ENCODE results near the gene ZFP57. TPM values are rescaled to one million over a fixed set of nuclear protein-coding genes. Genes with fewer than 3 reads are reported as not detected.
"Not testable (repeated sequence)": the region's sequence is repeated elsewhere in the genome, so short reads cannot be mapped to it uniquely, and the experiment has no call there.

The ZFP57 gene
- total and polyA plus RNA-seq, 9 donors = 0.08 to 1.1 TPM; not detected in 7

DNA sequence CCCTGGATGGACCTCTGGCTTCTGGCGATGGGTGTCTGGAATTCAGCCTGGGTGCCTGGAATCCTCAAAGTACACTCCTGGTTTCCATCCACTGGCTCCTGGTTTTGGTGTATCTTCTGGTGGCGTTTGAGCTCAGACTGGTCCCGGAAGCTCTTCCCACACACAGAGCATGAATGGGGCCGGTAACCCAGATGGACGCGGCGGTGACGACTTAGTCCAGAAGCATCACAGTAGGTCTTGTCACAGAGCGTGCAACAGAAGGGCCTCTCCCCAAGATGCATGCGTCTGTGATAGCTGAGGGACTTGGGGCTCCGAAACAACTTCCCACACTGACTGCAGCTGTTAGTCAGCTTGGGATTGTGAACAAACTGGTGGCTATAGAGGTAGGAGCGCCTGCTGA is 7.8 kb downstream of the ZFP57 start:
- Histone ChIP-seq H3K27me3 (ENCODE audit: control insufficient read depth, insufficient read depth, low read length) (peaks cover 4% of the 10 kb centered on the region), H3K4me1 (ENCODE audit: control insufficient read depth, insufficient read depth, low read length) (no peaks in the 10 kb centered on the region), H3K4me3 (ENCODE audit: low read length) (no peak overlapping the region), H3K9me3 (replicated peaks; ENCODE audit: control insufficient read depth, low read depth, low read length) (no peaks in the 10 kb centered on the region), H3K27ac (ENCODE audit: low read length) (no peak overlapping the region), H3K36me3 (ENCODE audit: control insufficient read depth, insufficient read depth, low read length) (no peaks in the 10 kb centered on the region)
- DNase-seq = no peak
- 97% methylated on average over 9 of the region's 12 CpGs for WGBS (ENCODE audit: insufficient coverage)

DNA sequence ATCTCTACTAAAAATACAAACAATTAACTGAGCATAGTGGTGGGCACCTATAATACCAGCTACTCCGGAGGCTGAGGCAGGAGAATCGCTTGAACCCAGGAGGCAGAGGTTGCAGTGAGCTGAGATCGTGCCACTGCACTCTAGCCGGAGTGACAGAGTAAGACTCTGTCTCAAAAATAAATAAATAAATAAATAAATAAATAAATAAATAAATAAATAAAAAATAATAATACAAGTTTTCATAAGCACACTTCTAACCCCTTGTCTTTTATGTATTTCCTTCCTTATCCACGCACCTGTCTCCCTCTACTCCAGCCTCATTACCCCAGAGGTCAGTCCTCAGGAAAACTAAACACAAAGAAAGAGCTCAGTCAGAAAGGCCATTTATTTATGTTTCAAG is 8.8 kb downstream of the ZFP57 start:
- H3K4me3 ChIP-seq (ENCODE audit: low read length); H3K36me3 ChIP-seq (ENCODE audit: control insufficient read depth, insufficient read depth, low read length); H3K4me1 ChIP-seq (ENCODE audit: control insufficient read depth, insufficient read depth, low read length); H3K27ac ChIP-seq (ENCODE audit: low read length); DNase-seq; H3K9me3 ChIP-seq (replicated peaks; ENCODE audit: control insufficient read depth, low read depth, low read length); H3K27me3 ChIP-seq (ENCODE audit: control insufficient read depth, insufficient read depth, low read length): not testable (repeated sequence)
- WGBS (ENCODE audit: insufficient coverage) = 88% methylated on average over 1 of the region's 5 CpGs

DNA sequence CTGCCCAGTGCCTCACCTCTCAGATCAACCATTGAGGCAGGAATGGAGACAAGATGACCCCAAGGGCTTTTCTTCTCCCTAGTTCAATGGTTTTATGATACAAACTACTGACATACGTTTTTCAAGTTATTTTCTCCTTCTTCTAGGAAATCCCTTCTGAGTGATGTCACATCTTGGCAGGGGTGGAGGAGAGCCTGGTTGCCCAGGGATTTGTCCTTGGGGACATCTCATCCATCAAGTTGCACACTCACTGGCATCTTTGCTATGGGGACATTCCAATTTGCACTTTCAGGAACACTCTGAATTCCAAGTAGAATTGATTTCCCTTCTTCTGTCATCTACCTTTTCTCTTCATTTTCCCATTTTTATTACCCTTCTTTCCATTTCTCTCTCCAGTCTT is 9.9 kb downstream of the ZFP57 start:
- no peak overlapping the region for H3K4me3 ChIP-seq (ENCODE audit: low read length)
- WGBS (ENCODE audit: insufficient coverage) = no CpG with 5 or more reads among the region's 1 CpG
- no peaks in the 10 kb centered on the region for H3K9me3 ChIP-seq (replicated peaks; ENCODE audit: control insufficient read depth, low read depth, low read length)
- H3K27ac ChIP-seq (ENCODE audit: low read length) = no peak overlapping the region
- H3K27me3 ChIP-seq (ENCODE audit: control insufficient read depth, insufficient read depth, low read length) = peaks cover 9% of the 10 kb centered on the region
- no peaks in the 10 kb centered on the region for H3K4me1 ChIP-seq (ENCODE audit: control insufficient read depth, insufficient read depth, low read length)
- DNase-seq = no peak
- H3K36me3 ChIP-seq (ENCODE audit: control insufficient read depth, insufficient read depth, low read length) = no peaks in the 10 kb centered on the region

- DNase-seq = no peak
- H3K27me3 ChIP-seq (ENCODE audit: control insufficient read depth, insufficient read depth, low read length) = peaks cover 18% of the 10 kb centered on the region
- no peaks in the 10 kb centered on the region for H3K9me3 ChIP-seq (replicated peaks; ENCODE audit: control insufficient read depth, low read depth, low read length)
- no peaks in the 10 kb centered on the region for H3K36me3 ChIP-seq (ENCODE audit: control insufficient read depth, insufficient read depth, low read length)
- WGBS (ENCODE audit: insufficient coverage) = no CpG with 5 or more reads among the region's 5 CpGs
- H3K27ac ChIP-seq (ENCODE audit: low read length) = no peak overlapping the region
- no peak overlapping the region for H3K4me3 ChIP-seq (ENCODE audit: low read length)
- H3K4me1 ChIP-seq (ENCODE audit: control insufficient read depth, insufficient read depth, low read length) = no peaks in the 10 kb centered on the region
Observed at GRCh38 chr6:29667158-29667557, 13.8 kb downstream of the ZFP57 start.

GRCh38 chr6:29666826-29667130 is 14.2 kb downstream of the ZFP57 start:
- no peaks in the 10 kb centered on the region for H3K36me3 ChIP-seq (ENCODE audit: control insufficient read depth, insufficient read depth, low read length)
- H3K9me3 ChIP-seq (replicated peaks; ENCODE audit: control insufficient read depth, low read depth, low read length) = no peaks in the 10 kb centered on the region
- no peak for DNase-seq
- H3K4me3 ChIP-seq (ENCODE audit: low read length) = no peak overlapping the region
- no peak overlapping the region for H3K27ac ChIP-seq (ENCODE audit: low read length)
- no peaks in the 10 kb centered on the region for H3K4me1 ChIP-seq (ENCODE audit: control insufficient read depth, insufficient read depth, low read length)
- no CpG with 5 or more reads among the region's 1 CpG for whole genome bisulfite sequencing (ENCODE audit: insufficient coverage)
- peaks cover 18% of the 10 kb centered on the region for H3K27me3 ChIP-seq (ENCODE audit: control insufficient read depth, insufficient read depth, low read length)

DNA sequence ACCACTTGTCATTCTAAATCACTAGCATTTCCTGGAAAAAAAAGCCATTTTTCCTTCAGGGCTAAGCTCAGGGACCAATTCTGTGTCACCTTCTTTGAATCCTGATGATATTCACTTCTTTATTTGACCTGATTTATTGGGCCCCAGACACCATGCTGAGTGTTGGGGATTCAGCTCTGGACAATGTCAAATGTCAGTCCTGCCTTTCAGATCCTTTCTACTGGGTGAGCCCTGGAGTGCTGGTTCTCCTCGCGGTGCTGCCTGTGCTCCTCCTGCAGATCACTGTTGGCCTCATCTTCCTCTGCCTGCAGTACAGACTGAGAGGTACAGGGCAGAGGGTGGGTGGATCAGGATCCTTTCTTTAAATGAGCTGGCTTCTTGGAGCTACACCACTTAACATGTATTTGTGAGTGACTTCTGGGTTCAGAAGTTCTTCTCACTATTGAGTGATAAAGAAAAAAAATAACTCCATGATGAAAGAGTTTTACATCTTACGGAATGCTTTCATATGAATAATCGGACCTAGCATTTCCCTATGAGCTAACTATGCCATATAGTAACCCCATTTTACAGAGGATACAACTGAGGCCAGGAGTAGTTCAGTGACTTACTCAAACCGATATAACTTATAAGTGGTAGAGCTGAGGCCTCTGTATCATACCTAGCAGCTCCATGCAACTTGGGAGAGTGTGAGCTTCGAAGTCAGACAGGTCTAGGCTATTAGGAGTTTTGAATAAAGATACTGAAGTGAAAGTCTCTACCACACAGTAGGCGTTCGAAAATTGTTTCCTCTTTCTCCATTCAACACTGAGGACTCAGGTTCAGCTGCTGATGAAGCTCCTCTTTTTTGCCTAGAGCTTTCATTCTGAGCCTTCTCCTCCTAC is 14.8 kb downstream of the ZFP57 start:
- Histone ChIP-seq H3K27me3 (ENCODE audit: control insufficient read depth, insufficient read depth, low read length) (peaks cover 20% of the 10 kb centered on the region), H3K9me3 (replicated peaks; ENCODE audit: control insufficient read depth, low read depth, low read length) (no peaks in the 10 kb centered on the region), H3K4me3 (ENCODE audit: low read length) (no peak overlapping the region), H3K36me3 (ENCODE audit: control insufficient read depth, insufficient read depth, low read length) (no peaks in the 10 kb centered on the region), H3K4me1 (ENCODE audit: control insufficient read depth, insufficient read depth, low read length) (no peaks in the 10 kb centered on the region), H3K27ac (ENCODE audit: low read length) (no peak overlapping the region)
- no peak for DNase-seq
- 6% methylated on average over 2 of the region's 8 CpGs for WGBS (ENCODE audit: insufficient coverage)

GRCh38 chr6:29663300-29664042 is 17.5 kb downstream of the ZFP57 start:
- H3K36me3 ChIP-seq (ENCODE audit: control insufficient read depth, insufficient read depth, low read length) = no peaks in the 10 kb centered on the region
- no peaks in the 10 kb centered on the region for H3K9me3 ChIP-seq (replicated peaks; ENCODE audit: control insufficient read depth, low read depth, low read length)
- DNase-seq = no peak
- peaks cover 21% of the 10 kb centered on the region for H3K27me3 ChIP-seq (ENCODE audit: control insufficient read depth, insufficient read depth, low read length)
- WGBS (ENCODE audit: insufficient coverage) = no CpG with 5 or more reads among the region's 5 CpGs
- no peak overlapping the region for H3K4me3 ChIP-seq (ENCODE audit: low read length)
- no peak overlapping the region for H3K27ac ChIP-seq (ENCODE audit: low read length)
- H3K4me1 ChIP-seq (ENCODE audit: control insufficient read depth, insufficient read depth, low read length) = no peaks in the 10 kb centered on the region

DNA sequence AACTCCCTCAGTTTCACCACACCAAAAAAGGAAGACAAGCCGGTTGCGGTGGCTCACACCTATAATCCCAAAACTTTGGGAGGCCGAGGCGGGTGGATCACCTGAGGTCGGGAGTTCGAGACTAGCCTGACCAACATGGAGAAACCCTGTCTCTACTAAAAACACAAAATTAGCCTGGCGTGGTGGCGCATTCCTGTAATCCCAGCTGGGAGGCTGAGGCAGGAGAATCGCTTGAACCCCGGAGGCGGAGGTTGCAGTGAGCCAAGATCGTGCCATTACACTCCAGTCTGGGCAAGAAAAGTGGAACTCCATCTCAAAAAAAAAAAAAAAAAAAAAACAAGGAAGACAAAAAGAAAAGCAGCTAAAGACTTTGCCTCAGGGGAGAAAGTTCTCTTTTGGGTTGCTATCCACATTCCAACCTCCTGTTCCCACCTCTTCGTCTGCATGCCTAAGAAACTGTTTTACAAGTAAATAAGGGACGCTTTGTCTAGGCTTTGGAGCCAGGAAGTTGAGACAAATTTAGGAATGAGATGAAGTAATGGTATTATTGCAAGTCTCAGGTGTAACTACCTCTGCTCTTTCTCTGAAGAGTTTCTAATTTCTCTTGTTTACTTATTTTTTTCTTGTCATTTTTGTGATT is 19.3 kb downstream of the ZFP57 start:
- no CpG with 5 or more reads among the region's 14 CpGs for WGBS (ENCODE audit: insufficient coverage)
- H3K9me3 ChIP-seq (replicated peaks; ENCODE audit: control insufficient read depth, low read depth, low read length); H3K27ac ChIP-seq (ENCODE audit: low read length); H3K4me1 ChIP-seq (ENCODE audit: control insufficient read depth, insufficient read depth, low read length); H3K4me3 ChIP-seq (ENCODE audit: low read length); DNase-seq; H3K36me3 ChIP-seq (ENCODE audit: control insufficient read depth, insufficient read depth, low read length): not testable (repeated sequence)
- peaks cover 23% of the 10 kb centered on the region for H3K27me3 ChIP-seq (ENCODE audit: control insufficient read depth, insufficient read depth, low read length)

- WGBS (ENCODE audit: insufficient coverage) = 100% methylated on average over 1 of the region's 3 CpGs
- Histone ChIP-seq H3K9me3 (replicated peaks; ENCODE audit: control insufficient read depth, low read depth, low read length) (no peaks in the 10 kb centered on the region), H3K27me3 (ENCODE audit: control insufficient read depth, insufficient read depth, low read length) (peaks cover 25% of the 10 kb centered on the region), H3K4me3 (ENCODE audit: low read length) (no peak overlapping the region), H3K27ac (ENCODE audit: low read length) (no peak overlapping the region), H3K4me1 (ENCODE audit: control insufficient read depth, insufficient read depth, low read length) (peaks cover 2% of the 10 kb centered on the region), H3K36me3 (ENCODE audit: control insufficient read depth, insufficient read depth, low read length) (no peaks in the 10 kb centered on the region)
- no peak for DNase-seq
Observed at GRCh38 chr6:29661071-29661470, 19.9 kb downstream of the ZFP57 start.

- Histone ChIP-seq H3K4me3 (ENCODE audit: low read length) (no peak within 1 kb of the TSS), H3K36me3 (ENCODE audit: control insufficient read depth, insufficient read depth, low read length) (no peaks in the 10 kb centered on the region), H3K27ac (ENCODE audit: low read length) (no peak within 1 kb of the TSS), H3K9me3 (replicated peaks; ENCODE audit: control insufficient read depth, low read depth, low read length) (no peaks in the 10 kb centered on the region), H3K4me1 (ENCODE audit: control insufficient read depth, insufficient read depth, low read length) (peaks cover 2% of the 10 kb centered on the region), H3K27me3 (ENCODE audit: control insufficient read depth, insufficient read depth, low read length) (peaks cover 27% of the 10 kb centered on the region)
- 75% methylated on average over 4 of the region's 4 CpGs for WGBS (ENCODE audit: insufficient coverage)
- no peak for DNase-seq
Observed at GRCh38 chr6:29656798-29657197, 24.2 kb downstream of the ZFP57 start, which contains the start of gene MOG. Gene MOG, plus strand, starts transcription at chr6:29657092. Its CDS starts 118 bp downstream, at chr6:29657210.
